GM12878 (cell line): ENCODE data around the gene TMEM208. TPM values are rescaled to one million over a fixed set of nuclear protein-coding genes. Genes with fewer than 3 reads are reported as not detected.

Source experiments
- CREB1 ChIP-seq: IDR thresholded peaks from 2 replicates; pipeline ENCODE4 v1.6.1; 2012; ENCODE audit warnings: low read depth, mild to moderate bottlenecking, inconsistent platforms
- CUX1 ChIP-seq: IDR thresholded peaks from 2 replicates; pipeline ENCODE4 v1.6.1; 2012; ENCODE audit warnings: improper control_type of control experiment, low read depth, low read length; ENCODE audit not compliant: insufficient replicate concordance
- ESRRA ChIP-seq: IDR thresholded peaks from 2 replicates; pipeline ENCODE4 v1.6.1; 2012; ENCODE audit warnings: mild to moderate bottlenecking, low read length, improper control_type of control experiment
- ETV6 ChIP-seq, 2 experiments: fragments of 450-650 bp in 1 of 2; IDR thresholded peaks in 1 of 2; conservative IDR thresholded peaks in 1 of 2; 2 replicates each; pipeline ENCODE4 v1.6.1; 2014; ENCODE audit warnings: antibody characterized with exemption in 1 of 2, borderline replicate concordance in 1 of 2, low read depth in 1 of 2, mild to moderate bottlenecking in 1 of 2, moderate library complexity in 1 of 2
- GABPA ChIP-seq: IDR thresholded peaks from 2 replicates; pipeline ENCODE4 v1.6.1; 2014; ENCODE audit warnings: antibody characterized with exemption, low read depth, mild to moderate bottlenecking, inconsistent platforms
- HDAC6 ChIP-seq: fragments of 200-600 bp; sonication (generic); IDR thresholded peaks from one replicate; pipeline ENCODE4 v1.8.0; 2017; ENCODE audit warnings: antibody characterized with exemption; ENCODE audit not compliant: unreplicated experiment
- POU2F2 ChIP-seq: IDR thresholded peaks from 3 replicates; pipeline ENCODE4 v1.6.1; 2011; ENCODE audit warnings: low read depth, mild to moderate bottlenecking, low read length, borderline replicate concordance
- RAD21 ChIP-seq: IDR thresholded peaks from 2 replicates; pipeline ENCODE4 v1.6.1; 2011; ENCODE audit warnings: mild to moderate bottlenecking, low read depth, low read length, moderate library complexity; ENCODE audit not compliant: insufficient read depth
- RBBP5 ChIP-seq: fragments of 200-600 bp; sonication (generic); conservative IDR thresholded peaks from 2 replicates; pipeline ENCODE4 v1.6.1; 2016
- polyA plus RNA-seq, 11 experiments: library from polyadenylated mRNA; depleted of rRNA in 4 of 11; unstranded in 6 of 11; stranded (reverse) in 5 of 11; fragments of >200 nt; fragmentation: Nextera tagmentation in 4 of 11; fragmentation: Illumina TruSeq in 1 of 11; extraction: Ambion mirVana in 4 of 11; extraction: Trizol in 1 of 11; gene quantifications; 1 replicate in 1 of 11; 2 replicates in 10 of 11; pipeline versions ENCODE4 v1.2.1 to v1.2.3, GENCODE V29; 2011 to 2016; ENCODE audit warnings: inconsistent platforms in 2 of 11, missing spikeins in 2 of 11, low read depth in 1 of 11
- total RNA-seq, 4 experiments: library from RNA; depleted of rRNA in 3 of 4; stranded (reverse); fragments of >200 nt in 3 of 4; fragmentation: Illumina TruSeq in 1 of 4; extraction: Trizol in 1 of 4; gene quantifications; 2 replicates each; pipeline versions ENCODE4 v1.2.1 to v1.2.3, GENCODE V29; 2013 to 2021
- TF ChIP-seq, protein P1 (sequence below): fragments of 450-650 bp; formaldehyde crosslinking; IDR thresholded peaks from 2 replicates; pipeline ENCODE4 v1.5.0; 2022; ENCODE audit warnings: mild to moderate bottlenecking, missing genetic modification characterization
- TF ChIP-seq, protein P2 (sequence below): fragments of 450-650 bp; conservative IDR thresholded peaks from 2 replicates; pipeline ENCODE4 v1.6.1; 2017; ENCODE audit warnings: mild to moderate bottlenecking, moderate library complexity
- TF ChIP-seq, protein P3 (sequence below): fragments of 450-650 bp; IDR thresholded peaks from 2 replicates; pipeline ENCODE4 v1.6.1; 2017; ENCODE audit warnings: mild to moderate bottlenecking, moderate library complexity

The TMEM208 gene
- total and polyA plus RNA-seq, 10 of the 15 experiments (the other 5 are each of a cell fraction or from before 2014, with no cell fraction given) = 34.1 to 244 (median 54.1) TPM

DNA sequence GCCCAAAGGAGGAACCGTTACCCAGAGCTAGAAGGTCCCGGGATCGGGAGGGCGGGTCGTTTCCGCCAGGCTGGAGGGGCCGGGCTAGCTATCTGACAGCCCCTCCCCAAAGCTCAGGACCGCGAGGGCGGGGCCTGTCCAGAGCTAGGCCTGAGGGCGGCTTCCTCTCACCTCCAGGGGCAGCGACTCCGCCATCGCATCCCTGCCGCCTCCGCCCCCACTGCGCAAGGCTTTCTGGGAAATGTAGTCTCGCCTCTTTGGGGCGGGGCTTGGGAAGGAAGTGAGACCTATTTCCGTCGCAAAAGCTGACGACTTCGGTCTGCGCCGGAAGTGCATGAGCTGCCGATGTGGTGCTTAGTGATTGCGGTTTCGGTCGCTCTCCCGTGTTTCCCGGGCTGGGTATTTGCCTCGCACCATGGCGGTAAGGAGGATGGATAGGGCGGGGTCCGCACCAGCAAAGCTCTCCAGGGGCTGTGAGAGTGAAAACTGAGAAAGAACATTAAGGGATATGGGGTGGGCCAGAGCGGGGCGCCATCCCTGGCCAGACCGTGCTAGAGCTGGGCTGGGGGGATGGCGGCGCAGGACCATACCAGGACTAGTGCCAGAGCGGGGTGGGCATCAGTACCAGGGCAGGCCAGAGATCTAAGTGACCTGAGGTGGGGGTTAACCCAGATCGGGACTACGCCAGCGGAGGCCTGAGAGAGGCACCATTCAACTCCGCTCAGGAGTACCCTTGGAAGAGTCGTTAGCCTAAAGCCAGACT is at the start of gene TMEM208 (continued):
- TF ChIP-seq, protein P1, sequence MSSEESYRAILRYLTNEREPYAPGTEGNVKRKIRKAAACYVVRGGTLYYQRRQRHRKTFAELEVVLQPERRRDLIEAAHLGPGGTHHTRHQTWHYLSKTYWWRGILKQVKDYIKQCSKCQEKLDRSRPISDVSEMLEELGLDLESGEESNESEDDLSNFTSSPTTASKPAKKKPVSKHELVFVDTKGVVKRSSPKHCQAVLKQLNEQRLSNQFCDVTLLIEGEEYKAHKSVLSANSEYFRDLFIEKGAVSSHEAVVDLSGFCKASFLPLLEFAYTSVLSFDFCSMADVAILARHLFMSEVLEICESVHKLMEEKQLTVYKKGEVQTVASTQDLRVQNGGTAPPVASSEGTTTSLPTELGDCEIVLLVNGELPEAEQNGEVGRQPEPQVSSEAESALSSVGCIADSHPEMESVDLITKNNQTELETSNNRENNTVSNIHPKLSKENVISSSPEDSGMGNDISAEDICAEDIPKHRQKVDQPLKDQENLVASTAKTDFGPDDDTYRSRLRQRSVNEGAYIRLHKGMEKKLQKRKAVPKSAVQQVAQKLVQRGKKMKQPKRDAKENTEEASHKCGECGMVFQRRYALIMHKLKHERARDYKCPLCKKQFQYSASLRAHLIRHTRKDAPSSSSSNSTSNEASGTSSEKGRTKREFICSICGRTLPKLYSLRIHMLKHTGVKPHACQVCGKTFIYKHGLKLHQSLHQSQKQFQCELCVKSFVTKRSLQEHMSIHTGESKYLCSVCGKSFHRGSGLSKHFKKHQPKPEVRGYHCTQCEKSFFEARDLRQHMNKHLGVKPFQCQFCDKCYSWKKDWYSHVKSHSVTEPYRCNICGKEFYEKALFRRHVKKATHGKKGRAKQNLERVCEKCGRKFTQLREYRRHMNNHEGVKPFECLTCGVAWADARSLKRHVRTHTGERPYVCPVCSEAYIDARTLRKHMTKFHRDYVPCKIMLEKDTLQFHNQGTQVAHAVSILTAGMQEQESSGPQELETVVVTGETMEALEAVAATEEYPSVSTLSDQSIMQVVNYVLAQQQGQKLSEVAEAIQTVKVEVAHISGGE (CRISPR knock-in tag) = no peak
- TF ChIP-seq ESRRA (peak; percentile 87; the same call in 1 of the 2 replicates), HDAC6 (no peak), RBBP5 (no peak), CUX1 (no peak), POU2F2 (peak; percentile 85; the same call in 2 of the 3 replicates), CREB1 (peak; percentile 100), RAD21 (no peak), ETV6 (conservative IDR thresholded peaks at IDR 0.05 in 1 of 2, IDR thresholded peaks at IDR 0.05 in 1 of 2; ENCODE audit: borderline replicate concordance in 1 of 2, low read depth in 1 of 2) (no peak), GABPA (peak; percentile 100)
- TF ChIP-seq, protein P2, sequence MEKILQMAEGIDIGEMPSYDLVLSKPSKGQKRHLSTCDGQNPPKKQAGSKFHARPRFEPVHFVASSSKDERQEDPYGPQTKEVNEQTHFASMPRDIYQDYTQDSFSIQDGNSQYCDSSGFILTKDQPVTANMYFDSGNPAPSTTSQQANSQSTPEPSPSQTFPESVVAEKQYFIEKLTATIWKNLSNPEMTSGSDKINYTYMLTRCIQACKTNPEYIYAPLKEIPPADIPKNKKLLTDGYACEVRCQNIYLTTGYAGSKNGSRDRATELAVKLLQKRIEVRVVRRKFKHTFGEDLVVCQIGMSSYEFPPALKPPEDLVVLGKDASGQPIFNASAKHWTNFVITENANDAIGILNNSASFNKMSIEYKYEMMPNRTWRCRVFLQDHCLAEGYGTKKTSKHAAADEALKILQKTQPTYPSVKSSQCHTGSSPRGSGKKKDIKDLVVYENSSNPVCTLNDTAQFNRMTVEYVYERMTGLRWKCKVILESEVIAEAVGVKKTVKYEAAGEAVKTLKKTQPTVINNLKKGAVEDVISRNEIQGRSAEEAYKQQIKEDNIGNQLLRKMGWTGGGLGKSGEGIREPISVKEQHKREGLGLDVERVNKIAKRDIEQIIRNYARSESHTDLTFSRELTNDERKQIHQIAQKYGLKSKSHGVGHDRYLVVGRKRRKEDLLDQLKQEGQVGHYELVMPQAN = peak; percentile 95
- TF ChIP-seq, protein P3, sequence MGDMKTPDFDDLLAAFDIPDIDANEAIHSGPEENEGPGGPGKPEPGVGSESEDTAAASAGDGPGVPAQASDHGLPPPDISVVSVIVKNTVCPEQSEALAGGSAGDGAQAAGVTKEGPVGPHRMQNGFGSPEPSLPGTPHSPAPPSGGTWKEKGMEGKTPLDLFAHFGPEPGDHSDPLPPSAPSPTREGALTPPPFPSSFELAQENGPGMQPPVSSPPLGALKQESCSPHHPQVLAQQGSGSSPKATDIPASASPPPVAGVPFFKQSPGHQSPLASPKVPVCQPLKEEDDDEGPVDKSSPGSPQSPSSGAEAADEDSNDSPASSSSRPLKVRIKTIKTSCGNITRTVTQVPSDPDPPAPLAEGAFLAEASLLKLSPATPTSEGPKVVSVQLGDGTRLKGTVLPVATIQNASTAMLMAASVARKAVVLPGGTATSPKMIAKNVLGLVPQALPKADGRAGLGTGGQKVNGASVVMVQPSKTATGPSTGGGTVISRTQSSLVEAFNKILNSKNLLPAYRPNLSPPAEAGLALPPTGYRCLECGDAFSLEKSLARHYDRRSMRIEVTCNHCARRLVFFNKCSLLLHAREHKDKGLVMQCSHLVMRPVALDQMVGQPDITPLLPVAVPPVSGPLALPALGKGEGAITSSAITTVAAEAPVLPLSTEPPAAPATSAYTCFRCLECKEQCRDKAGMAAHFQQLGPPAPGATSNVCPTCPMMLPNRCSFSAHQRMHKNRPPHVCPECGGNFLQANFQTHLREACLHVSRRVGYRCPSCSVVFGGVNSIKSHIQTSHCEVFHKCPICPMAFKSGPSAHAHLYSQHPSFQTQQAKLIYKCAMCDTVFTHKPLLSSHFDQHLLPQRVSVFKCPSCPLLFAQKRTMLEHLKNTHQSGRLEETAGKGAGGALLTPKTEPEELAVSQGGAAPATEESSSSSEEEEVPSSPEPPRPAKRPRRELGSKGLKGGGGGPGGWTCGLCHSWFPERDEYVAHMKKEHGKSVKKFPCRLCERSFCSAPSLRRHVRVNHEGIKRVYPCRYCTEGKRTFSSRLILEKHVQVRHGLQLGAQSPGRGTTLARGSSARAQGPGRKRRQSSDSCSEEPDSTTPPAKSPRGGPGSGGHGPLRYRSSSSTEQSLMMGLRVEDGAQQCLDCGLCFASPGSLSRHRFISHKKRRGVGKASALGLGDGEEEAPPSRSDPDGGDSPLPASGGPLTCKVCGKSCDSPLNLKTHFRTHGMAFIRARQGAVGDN = no peak
